Endothelial cell of umbilical vein (primary cell): ENCODE results near the gene SH3YL1. TPM values are rescaled to one million over a fixed set of nuclear protein-coding genes. Genes with fewer than 3 reads are reported as not detected.

Experiments used
- BruUV-seq: library from RNA; stranded (reverse); fragments of 400-500 nt; replicated peaks from 2 replicates; lab custom pipeline; 2021; lab: Mats Ljungman, UMichigan
- CTCF ChIA-PET: fragments of 300-600, 350-600 bp; sonication (Branson Sonifier 250); formaldehyde crosslinking; loops from one replicate; lab custom pipeline; 2021; ENCODE audit warnings: antibody characterized with exemption, inconsistent platforms; lab: Charles Lee
- POLR2A ChIA-PET: fragments of 300-600, 350-600 bp; sonication (Branson Sonifier 250); formaldehyde crosslinking; loops from one replicate; lab custom pipeline; 2021; ENCODE audit warnings: antibody characterized with exemption, inconsistent platforms; lab: Charles Lee
- DNase-seq: peaks from one replicate; pipeline ENCODE4 v3.0.0-alpha.2; 2011; ENCODE audit warnings: low read depth, low spot score
- FAIRE-seq: peaks from 2 replicates; lab custom pipeline; 2011; peaks lifted over from hg19 to GRCh38; lab: Jason Lieb, UNC
- H2AFZ ChIP-seq: 2 replicates; pipeline ENCODE4 v1.6.0; 2012; ENCODE audit warnings: low read depth, low read length, control low read depth, inconsistent platforms
- H3K27ac ChIP-seq: 2 replicates; pipeline ENCODE4 v1.5.1; 2011; ENCODE audit warnings: low read depth, mild to moderate bottlenecking, control low read depth, low read length, moderate library complexity; ENCODE audit not compliant: insufficient read depth
- H3K27me3 ChIP-seq, 2 experiments: 2 replicates each; pipeline versions ENCODE4 v1.6.0 to v1.6.1; 2011; ENCODE audit warnings: low read length in 2 of 2, mixed read lengths in 1 of 2; ENCODE audit not compliant: control insufficient read depth in 2 of 2, insufficient read depth in 2 of 2
- H3K36me3 ChIP-seq, 2 experiments: 2 replicates in 1 of 2; 3 replicates in 1 of 2; pipeline ENCODE4 v1.5.1; 2011; ENCODE audit warnings: low read length in 2 of 2, mild to moderate bottlenecking in 1 of 2, moderate library complexity in 1 of 2; ENCODE audit not compliant: control insufficient read depth in 2 of 2, insufficient read depth in 2 of 2; ENCODE audit errors: extremely low read depth in 1 of 2
- H3K4me1 ChIP-seq: 3 replicates; pipeline ENCODE4 v1.5.1; 2011; ENCODE audit warnings: mild to moderate bottlenecking, low read length; ENCODE audit not compliant: control insufficient read depth, insufficient read depth; ENCODE audit errors: extremely low read depth
- H3K4me2 ChIP-seq: 2 replicates; pipeline ENCODE4 v1.6.1; 2011; ENCODE audit warnings: low read length, control low read depth, mixed read lengths; ENCODE audit not compliant: insufficient read depth
- H3K4me3 ChIP-seq, 3 experiments: fragments of 200-600 bp in 1 of 3; sonication (generic), shearing (Covaris generic) in 1 of 3; replicated peaks in 1 of 3; 2 replicates each; pipeline ENCODE4 v1.5.1; 2011 to 2016; ENCODE audit warnings: control low read depth in 3 of 3, low read length in 3 of 3, mild to moderate bottlenecking in 2 of 3, inconsistent platforms in 1 of 3, low read depth in 1 of 3, moderate library complexity in 1 of 3; ENCODE audit not compliant: insufficient read depth in 1 of 3
- H3K79me2 ChIP-seq: 2 replicates; pipeline ENCODE4 v1.6.0; 2012; ENCODE audit warnings: low read length, inconsistent platforms; ENCODE audit not compliant: control insufficient read depth, insufficient read depth
- H3K9ac ChIP-seq: replicated peaks from 2 replicates; pipeline ENCODE3; 2011; ENCODE audit warnings: low read length, control low read depth; ENCODE audit not compliant: insufficient read depth; ENCODE audit errors: extremely low read depth
- H3K9me1 ChIP-seq: replicated peaks from 3 replicates; pipeline ENCODE4 v1.6.0; 2011; ENCODE audit warnings: mild to moderate bottlenecking, low read length; ENCODE audit not compliant: control insufficient read depth, insufficient read depth; ENCODE audit errors: extremely low read depth
- H3K9me3 ChIP-seq: replicated peaks from 2 replicates; pipeline ENCODE4 v1.5.1; 2012; ENCODE audit warnings: low read length, inconsistent platforms; ENCODE audit not compliant: control insufficient read depth, insufficient read depth
- H4K20me1 ChIP-seq: replicated peaks from 2 replicates; pipeline ENCODE3; 2011; ENCODE audit warnings: mild to moderate bottlenecking, low read length; ENCODE audit not compliant: control insufficient read depth, insufficient read depth; ENCODE audit errors: extremely low read depth
- EZH2 ChIP-seq: IDR thresholded peaks from 2 replicates; pipeline ENCODE4 v1.6.1; 2012; ENCODE audit warnings: borderline replicate concordance, low read depth, mild to moderate bottlenecking, moderate library complexity, low read length, inconsistent platforms; ENCODE audit not compliant: severe bottlenecking
- FOS ChIP-seq: IDR thresholded peaks from 2 replicates; pipeline ENCODE4 v1.6.1; 2011; ENCODE audit warnings: mild to moderate bottlenecking, low read length, moderate library complexity, borderline replicate concordance; ENCODE audit not compliant: insufficient read depth
- GATA2 ChIP-seq: IDR thresholded peaks from 2 replicates; pipeline ENCODE4 v1.7.0; 2011; ENCODE audit warnings: low read depth, mild to moderate bottlenecking, moderate library complexity, mixed read lengths, low read length; ENCODE audit not compliant: insufficient read length, insufficient read depth
- JUN ChIP-seq: IDR thresholded peaks from 2 replicates; pipeline ENCODE4 v1.6.1; 2011; ENCODE audit warnings: borderline replicate concordance, low read depth; ENCODE audit not compliant: insufficient read length, insufficient read depth
- MYC ChIP-seq: IDR thresholded peaks from one replicate; pipeline ENCODE4 v1.6.1; 2011; ENCODE audit warnings: mild to moderate bottlenecking, low read depth, low read length
- POLR2A ChIP-seq: IDR thresholded peaks from 2 replicates; pipeline ENCODE4 v1.6.1; 2012; ENCODE audit warnings: low read depth, mild to moderate bottlenecking, control low read depth, low read length
- POLR2AphosphoS5 ChIP-seq: IDR thresholded peaks from 2 replicates; pipeline ENCODE4 v1.6.1; 2012; ENCODE audit warnings: low read depth, mild to moderate bottlenecking, control low read depth, low read length, moderate library complexity; ENCODE audit not compliant: insufficient read depth
- dilution Hi-C: fragments of 300-500 bp; cut with MboI; formaldehyde crosslinking; loops from one replicate; pipeline ENCODE4 v1.15.0; 2019; ENCODE audit warnings: low sequenced_read_pairs; ENCODE audit not compliant: extremely low pct_ligation_motif_present
- intact Hi-C: fragments of 100-400 bp; cut with micrococcal nuclease; formaldehyde crosslinking; loops from one replicate; pipeline ENCODE4 v1.10.0; 2022
- polyA plus RNA-seq, 4 experiments: library from polyadenylated mRNA; depleted of rRNA in 3 of 4; stranded (reverse) in 3 of 4; unstranded in 1 of 4; fragments of >200 nt; gene quantifications; 2 replicates each; pipeline versions ENCODE4 v1.2.1 to v1.2.3, GENCODE V29; 2011 to 2012; ENCODE audit warnings: missing spikeins in 1 of 4
- total RNA-seq: library from RNA; stranded (reverse); gene quantifications from 2 replicates; pipeline ENCODE4 v1.2.3, GENCODE V29; 2021
- TF ChIP-seq, protein P1 (sequence below), 2 donors: IDR thresholded peaks; 1 replicate in 1 of 2; 2 replicates in 1 of 2; pipeline ENCODE4 v1.5.1; 2011; ENCODE audit warnings: low read length in 2 of 2, mild to moderate bottlenecking in 2 of 2, moderate library complexity in 2 of 2, control low read depth in 1 of 2, inconsistent platforms in 1 of 2, low read depth in 1 of 2; ENCODE audit not compliant: insufficient read depth in 1 of 2; ENCODE audit errors: extremely low read depth in 1 of 2
- TF ChIP-seq, protein P2 (sequence below): IDR thresholded peaks from 2 replicates; pipeline ENCODE4 v1.6.1; 2011; ENCODE audit not compliant: insufficient read depth, insufficient read length

The SH3YL1 gene
- total and polyA plus RNA-seq, 2 donors (not counting 3 experiments of a cell fraction or from before 2014, with no cell fraction given): 12.5 to 22.4 TPM

DNA sequence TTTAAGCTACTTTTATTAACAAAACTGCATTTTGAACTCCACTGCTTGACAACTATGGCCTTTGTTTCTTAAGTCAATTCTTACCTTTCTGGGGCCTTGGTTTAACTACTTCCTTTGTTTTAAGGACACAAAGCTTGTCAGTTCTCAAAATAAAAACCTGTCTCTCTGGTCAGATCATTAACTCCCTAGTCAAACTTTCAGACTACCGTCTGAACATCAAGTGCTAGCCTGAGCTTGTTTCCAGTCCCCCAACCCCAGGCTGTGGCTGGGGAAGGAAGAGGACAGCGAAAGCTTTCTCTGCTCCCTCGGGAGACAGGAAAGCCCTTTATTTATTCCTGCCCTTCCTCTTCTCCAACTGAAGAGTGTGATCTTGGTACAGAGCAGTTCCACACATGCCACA is 1.7 kb downstream of the SH3YL1 start:
- intact Hi-C loops: loop anchor here (5.0 kb wide), 1 partner anchor 1365 kb away; no protein-coding TSS in a partner anchor
- dilution Hi-C loops: no loop called here
- BruUV-seq: no TSS peak
- H3K4me1 ChIP-seq: peaks cover 17% of the 10 kb centered on the region
- FAIRE-seq: no peak
- DNase-seq: no peak
- no peak for TF ChIP-seq FOS
- TF ChIP-seq, protein P1, sequence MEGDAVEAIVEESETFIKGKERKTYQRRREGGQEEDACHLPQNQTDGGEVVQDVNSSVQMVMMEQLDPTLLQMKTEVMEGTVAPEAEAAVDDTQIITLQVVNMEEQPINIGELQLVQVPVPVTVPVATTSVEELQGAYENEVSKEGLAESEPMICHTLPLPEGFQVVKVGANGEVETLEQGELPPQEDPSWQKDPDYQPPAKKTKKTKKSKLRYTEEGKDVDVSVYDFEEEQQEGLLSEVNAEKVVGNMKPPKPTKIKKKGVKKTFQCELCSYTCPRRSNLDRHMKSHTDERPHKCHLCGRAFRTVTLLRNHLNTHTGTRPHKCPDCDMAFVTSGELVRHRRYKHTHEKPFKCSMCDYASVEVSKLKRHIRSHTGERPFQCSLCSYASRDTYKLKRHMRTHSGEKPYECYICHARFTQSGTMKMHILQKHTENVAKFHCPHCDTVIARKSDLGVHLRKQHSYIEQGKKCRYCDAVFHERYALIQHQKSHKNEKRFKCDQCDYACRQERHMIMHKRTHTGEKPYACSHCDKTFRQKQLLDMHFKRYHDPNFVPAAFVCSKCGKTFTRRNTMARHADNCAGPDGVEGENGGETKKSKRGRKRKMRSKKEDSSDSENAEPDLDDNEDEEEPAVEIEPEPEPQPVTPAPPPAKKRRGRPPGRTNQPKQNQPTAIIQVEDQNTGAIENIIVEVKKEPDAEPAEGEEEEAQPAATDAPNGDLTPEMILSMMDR (IDR thresholded peaks at IDR 0.05; ENCODE audit: extremely low read depth in 1 of 2, insufficient read depth in 1 of 2, low read depth in 1 of 2, low read length in 2 of 2): no peak
- TF ChIP-seq, protein P2, sequence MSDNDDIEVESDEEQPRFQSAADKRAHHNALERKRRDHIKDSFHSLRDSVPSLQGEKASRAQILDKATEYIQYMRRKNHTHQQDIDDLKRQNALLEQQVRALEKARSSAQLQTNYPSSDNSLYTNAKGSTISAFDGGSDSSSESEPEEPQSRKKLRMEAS: no peak
- TF ChIP-seq GATA2: no peak
- TF ChIP-seq EZH2: no peak
- TF ChIP-seq JUN: no peak
- no peak for TF ChIP-seq POLR2AphosphoS5
- TF ChIP-seq POLR2A: no peak
- no peak for TF ChIP-seq MYC
- ChIA-PET CTCF (interaction anchor here (1.3 to 1.7 kb wide), 3 partner anchors 12 to 22 kb away, joined by 3 to 8 read pairs (median 3); no protein-coding TSS in a partner anchor), POLR2A (no interaction called here)
- H3K9ac ChIP-seq: no peak overlapping the region
- H3K4me3 ChIP-seq: no peak overlapping the region
- H3K36me3 ChIP-seq: no peaks in the 10 kb centered on the region
- H3K9me3 ChIP-seq: no peaks in the 10 kb centered on the region
- peaks cover 21% of the 10 kb centered on the region for H3K79me2 ChIP-seq
- no peak overlapping the region for H2AFZ ChIP-seq
- H3K27ac ChIP-seq: no peak overlapping the region
- H3K9me1 ChIP-seq: no peaks in the 10 kb centered on the region
- no peaks in the 10 kb centered on the region for H3K27me3 ChIP-seq
- H4K20me1 ChIP-seq: peaks cover 2% of the 10 kb centered on the region
- no peak overlapping the region for H3K4me2 ChIP-seq
